MM.1S (cell line): Measurements from ENCODE around the gene RUFY2.

Source experiments
- DNase-seq: peaks from one replicate; pipeline ENCODE4 v3.0.0-alpha.2; 2015
- H2AFZ ChIP-seq: fragments of 300-600 bp; sonication (generic); 2 replicates; pipeline ENCODE4 v1.6.0; 2016; ENCODE audit warnings: antibody characterized with exemption, low read length
- H3F3A ChIP-seq: fragments of 300-600 bp; sonication (generic); 2 replicates; pipeline ENCODE4 v1.6.1; 2016; ENCODE audit warnings: mild to moderate bottlenecking, antibody characterized with exemption, low read length, moderate library complexity, mixed read lengths; ENCODE audit not compliant: insufficient read depth
- H3K27ac ChIP-seq: fragments of 300-600 bp; sonication (generic); 2 replicates; pipeline ENCODE4 v1.5.1; 2016; ENCODE audit warnings: mild to moderate bottlenecking, low read length
- H3K27me3 ChIP-seq: fragments of 300-600 bp; sonication (generic); replicated peaks from 2 replicates; pipeline ENCODE4 v1.6.0; 2016; ENCODE audit warnings: low read length; ENCODE audit not compliant: insufficient read depth
- H3K36me3 ChIP-seq: fragments of 300-600 bp; sonication (generic); replicated peaks from 2 replicates; pipeline ENCODE4 v1.6.1; 2016; ENCODE audit warnings: mild to moderate bottlenecking, low read length, mixed read lengths; ENCODE audit not compliant: insufficient read depth
- H3K4me1 ChIP-seq: fragments of 300-600 bp; sonication (generic); 2 replicates; pipeline ENCODE4 v1.6.1; 2016; ENCODE audit warnings: low read length, mixed read lengths
- H3K4me2 ChIP-seq: fragments of 300-600 bp; sonication (generic); 2 replicates; pipeline ENCODE4 v1.6.0; 2016; ENCODE audit warnings: low read depth, low read length
- H3K4me3 ChIP-seq: fragments of 300-600 bp; sonication (generic); 2 replicates; pipeline ENCODE4 v1.5.1; 2016; ENCODE audit warnings: low read length, mixed read lengths
- H3K79me2 ChIP-seq: fragments of 300-600 bp; sonication (generic); 2 replicates; pipeline ENCODE4 v1.6.1; 2016; ENCODE audit warnings: mixed run types, low read length, mixed read lengths
- H3K9ac ChIP-seq: fragments of 300-600 bp; sonication (generic); 2 replicates; pipeline ENCODE4 v1.6.1; 2016; ENCODE audit warnings: low read length, mixed read lengths
- H3K9me2 ChIP-seq: fragments of 300-600 bp; sonication (generic); replicated peaks from 2 replicates; pipeline ENCODE4 v1.6.1; 2016; ENCODE audit warnings: mild to moderate bottlenecking, low read length, mixed read lengths; ENCODE audit not compliant: insufficient read depth
- H3K9me3 ChIP-seq: fragments of 300-600 bp; sonication (generic); replicated peaks from 2 replicates; pipeline ENCODE4 v1.6.1; 2016; ENCODE audit warnings: mild to moderate bottlenecking, low read length, mixed read lengths; ENCODE audit not compliant: insufficient read depth
- H4K20me1 ChIP-seq: fragments of 300-600 bp; sonication (generic); 2 replicates; pipeline ENCODE4 v1.6.1; 2016; ENCODE audit warnings: mild to moderate bottlenecking, low read length, moderate library complexity, mixed read lengths; ENCODE audit not compliant: insufficient read depth
- CTCF ChIP-seq: fragments of 300-600 bp; sonication (generic); IDR thresholded peaks from 2 replicates; pipeline ENCODE4 v1.5.1; 2016; ENCODE audit warnings: antibody characterized with exemption, low read length, mixed read lengths
- EZH2 ChIP-seq: fragments of 300-600 bp; sonication (generic); optimal IDR thresholded peaks from 2 replicates; pipeline ENCODE3; 2017; ENCODE audit warnings: low read depth, mild to moderate bottlenecking, antibody characterized with exemption, low read length, mixed read lengths
- EZH2phosphoT487 ChIP-seq: fragments of 300-600 bp; sonication (generic); IDR thresholded peaks from 2 replicates; pipeline ENCODE4 v1.6.1; 2018; ENCODE audit warnings: antibody characterized with exemption, low read length

RUFY2 gene

GRCh38 chr10:68440898-68441297, 33.8 kb upstream of the RUFY2 start:
- no peaks in the 10 kb centered on the region for H3F3A ChIP-seq
- no peaks in the 10 kb centered on the region for H3K9me3 ChIP-seq
- H2AFZ ChIP-seq = no peak overlapping the region
- no peak overlapping the region for H3K27ac ChIP-seq
- no peaks in the 10 kb centered on the region for H4K20me1 ChIP-seq
- no peak overlapping the region for H3K4me3 ChIP-seq
- no peak for DNase-seq
- H3K27me3 ChIP-seq = no peaks in the 10 kb centered on the region
- no peak overlapping the region for H3K9ac ChIP-seq
- H3K4me1 ChIP-seq = no peaks in the 10 kb centered on the region
- H3K79me2 ChIP-seq = no peaks in the 10 kb centered on the region
- H3K36me3 ChIP-seq = no peaks in the 10 kb centered on the region; the same call in 1 of the 2 replicates
- no peak overlapping the region for H3K4me2 ChIP-seq
- TF ChIP-seq EZH2phosphoT487 = no peak
- no peak for TF ChIP-seq CTCF
- TF ChIP-seq EZH2 = no peak
- H3K9me2 ChIP-seq = no peaks in the 10 kb centered on the region

GRCh38 chr10:68435803-68436202, 28.7 kb upstream of the RUFY2 start:
- H3K9me2 ChIP-seq = no peaks in the 10 kb centered on the region
- H3K27ac ChIP-seq = no peak overlapping the region
- no peak overlapping the region for H3K9ac ChIP-seq
- no peaks in the 10 kb centered on the region; the same call in 1 of the 2 replicates for H3K36me3 ChIP-seq
- H3K9me3 ChIP-seq = no peaks in the 10 kb centered on the region
- DNase-seq = no peak
- H3K79me2 ChIP-seq = no peaks in the 10 kb centered on the region
- no peaks in the 10 kb centered on the region for H3K4me1 ChIP-seq
- H2AFZ ChIP-seq = no peak overlapping the region
- no peak overlapping the region for H3K4me2 ChIP-seq
- H3K27me3 ChIP-seq = no peaks in the 10 kb centered on the region
- no peak overlapping the region for H3K4me3 ChIP-seq
- H4K20me1 ChIP-seq = no peaks in the 10 kb centered on the region
- no peak for TF ChIP-seq EZH2phosphoT487
- TF ChIP-seq EZH2 = no peak
- TF ChIP-seq CTCF = no peak
- H3F3A ChIP-seq = no peaks in the 10 kb centered on the region

- no peaks in the 10 kb centered on the region for H3K9me2 ChIP-seq
- H3K27me3 ChIP-seq = no peaks in the 10 kb centered on the region
- no peak overlapping the region for H3K27ac ChIP-seq
- no peaks in the 10 kb centered on the region for H3K9me3 ChIP-seq
- H3K4me3 ChIP-seq = no peak overlapping the region
- peaks cover 5% of the 10 kb centered on the region for H3K36me3 ChIP-seq
- no peaks in the 10 kb centered on the region for H3K79me2 ChIP-seq
- no peak for TF ChIP-seq EZH2phosphoT487
- TF ChIP-seq EZH2 = no peak
- TF ChIP-seq CTCF = no peak
- no peaks in the 10 kb centered on the region for H3F3A ChIP-seq
- H2AFZ ChIP-seq = no peak overlapping the region
- H3K4me1 ChIP-seq = no peaks in the 10 kb centered on the region
- H4K20me1 ChIP-seq = no peaks in the 10 kb centered on the region
- H3K4me2 ChIP-seq = no peak overlapping the region
- H3K9ac ChIP-seq = no peak overlapping the region
- DNase-seq = no peak
Measured at GRCh38 chr10:68434657-68435056, 27.6 kb upstream of the RUFY2 start.
